Measurements from ENCODE around the gene PCDH18.

PCDH18 gene

DNA sequence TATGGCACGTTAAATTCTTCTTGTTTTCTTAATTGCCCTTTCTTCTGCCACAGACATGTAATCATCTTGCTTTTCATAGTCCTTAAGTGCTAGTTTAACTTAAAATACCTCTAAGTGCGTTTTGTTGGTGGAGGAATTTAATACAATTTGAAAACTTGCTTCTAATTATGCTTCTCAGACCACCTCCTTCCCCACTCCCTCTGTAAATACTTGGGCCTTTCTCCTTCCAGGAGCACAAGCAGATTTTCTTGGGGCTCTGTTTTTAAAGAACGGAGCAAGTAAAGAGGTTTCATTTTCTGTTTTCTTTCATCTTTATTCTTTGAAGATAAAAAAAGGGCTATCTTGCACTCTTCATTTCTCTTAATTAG, 559 bp upstream of the PCDH18 start:
- peak; percentile 62 for DNase-seq (ENCODE audit: low read depth, low spot score)
- TF ChIP-seq, protein P1, sequence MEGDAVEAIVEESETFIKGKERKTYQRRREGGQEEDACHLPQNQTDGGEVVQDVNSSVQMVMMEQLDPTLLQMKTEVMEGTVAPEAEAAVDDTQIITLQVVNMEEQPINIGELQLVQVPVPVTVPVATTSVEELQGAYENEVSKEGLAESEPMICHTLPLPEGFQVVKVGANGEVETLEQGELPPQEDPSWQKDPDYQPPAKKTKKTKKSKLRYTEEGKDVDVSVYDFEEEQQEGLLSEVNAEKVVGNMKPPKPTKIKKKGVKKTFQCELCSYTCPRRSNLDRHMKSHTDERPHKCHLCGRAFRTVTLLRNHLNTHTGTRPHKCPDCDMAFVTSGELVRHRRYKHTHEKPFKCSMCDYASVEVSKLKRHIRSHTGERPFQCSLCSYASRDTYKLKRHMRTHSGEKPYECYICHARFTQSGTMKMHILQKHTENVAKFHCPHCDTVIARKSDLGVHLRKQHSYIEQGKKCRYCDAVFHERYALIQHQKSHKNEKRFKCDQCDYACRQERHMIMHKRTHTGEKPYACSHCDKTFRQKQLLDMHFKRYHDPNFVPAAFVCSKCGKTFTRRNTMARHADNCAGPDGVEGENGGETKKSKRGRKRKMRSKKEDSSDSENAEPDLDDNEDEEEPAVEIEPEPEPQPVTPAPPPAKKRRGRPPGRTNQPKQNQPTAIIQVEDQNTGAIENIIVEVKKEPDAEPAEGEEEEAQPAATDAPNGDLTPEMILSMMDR (IDR thresholded peaks at IDR 0.05; ENCODE audit: low read depth, low read length), result no peak
- H3K4me3 ChIP-seq (ENCODE audit: low read depth, low read length), result peak overlapping the region; percentile 60
- in situ Hi-C loops (cut with HindIII; ENCODE audit: low sequenced_read_pairs), result no loop called here

- peak; percentile 65 for DNase-seq (ENCODE audit: low read depth, low spot score)
- in situ Hi-C loops (cut with HindIII; ENCODE audit: low sequenced_read_pairs), result no loop called here
- peak overlapping the region; percentile 60 for H3K4me3 ChIP-seq (ENCODE audit: low read depth, low read length)
- TF ChIP-seq, protein P1 (IDR thresholded peaks at IDR 0.05; ENCODE audit: low read depth, low read length), result peak; percentile 55
Measured at GRCh38 chr4:137531168-137531985, 917 bp downstream of the PCDH18 start.

DNA sequence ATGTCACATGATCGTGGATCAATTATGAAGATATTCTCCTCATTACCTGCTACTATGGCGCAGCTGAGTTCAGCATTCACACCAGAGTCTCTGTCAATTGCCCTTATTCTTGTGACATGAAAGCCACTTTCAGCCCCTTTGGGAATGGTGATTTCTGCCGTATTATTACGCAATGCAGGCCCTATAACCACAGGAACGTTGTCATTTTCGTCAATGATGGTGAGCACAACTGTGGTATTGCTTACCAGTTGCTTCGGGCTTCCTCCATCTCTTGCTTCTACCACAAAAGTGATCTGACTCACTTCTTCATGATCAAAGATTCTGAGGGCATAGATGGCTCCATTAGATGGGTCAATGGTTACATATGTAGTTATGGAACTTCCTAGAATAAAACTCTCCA, 2.1 kb downstream of the PCDH18 start:
- TF ChIP-seq, protein P1 (IDR thresholded peaks at IDR 0.05; ENCODE audit: low read depth, low read length), result no peak
- DNase-seq (ENCODE audit: low read depth, low spot score), result peak; percentile 42
- H3K4me3 ChIP-seq (ENCODE audit: low read depth, low read length), result peak overlapping the region; percentile 60
- in situ Hi-C loops (cut with HindIII; ENCODE audit: low sequenced_read_pairs), result no loop called here

DNA sequence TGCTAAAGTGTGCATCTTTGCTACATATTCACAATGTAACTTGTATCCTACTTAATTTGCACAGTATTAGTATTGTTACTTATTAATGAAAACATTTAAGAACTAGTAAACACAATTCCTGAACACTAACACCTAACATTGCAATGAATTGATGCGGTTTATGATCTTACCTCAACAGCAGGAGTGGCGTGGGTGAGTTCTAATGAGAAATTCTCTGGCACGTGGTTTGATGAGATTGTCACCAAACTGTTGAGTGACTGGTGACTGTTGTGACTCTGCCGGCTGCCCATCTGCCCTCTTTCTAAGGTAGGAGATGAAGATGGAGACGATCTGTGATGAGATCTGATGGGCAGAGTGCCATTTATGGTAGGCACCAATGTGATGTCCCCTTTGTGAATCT, 2.9 kb downstream of the PCDH18 start:
- peak overlapping the region; percentile 60 for H3K4me3 ChIP-seq (ENCODE audit: low read depth, low read length)
- in situ Hi-C loops (cut with HindIII; ENCODE audit: low sequenced_read_pairs), result no loop called here
- TF ChIP-seq, protein P1 (IDR thresholded peaks at IDR 0.05; ENCODE audit: low read depth, low read length), result no peak
- DNase-seq (ENCODE audit: low read depth, low spot score), result no peak

DNA sequence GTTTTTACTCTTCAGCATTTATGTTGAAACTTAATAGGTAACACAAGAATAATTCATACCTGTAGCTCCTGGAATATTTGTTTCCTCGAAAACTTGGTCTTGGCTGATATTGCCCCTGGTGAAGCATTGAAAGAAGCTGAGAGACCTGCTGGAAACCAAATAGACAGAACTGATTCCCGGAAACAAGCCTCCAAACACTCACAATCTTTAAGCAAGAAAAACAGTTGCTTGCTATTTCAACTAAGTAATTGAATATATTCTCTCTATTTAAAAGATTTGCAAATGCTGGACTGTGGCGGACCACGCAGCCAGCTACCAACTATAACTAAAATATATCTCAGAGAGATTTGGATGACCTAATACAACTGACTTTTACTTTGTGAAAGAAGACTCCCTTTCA, 3.6 kb downstream of the PCDH18 start:
- no peak for DNase-seq (ENCODE audit: low read depth, low spot score)
- TF ChIP-seq, protein P1 (IDR thresholded peaks at IDR 0.05; ENCODE audit: low read depth, low read length), result no peak
- peak overlapping the region; percentile 60 for H3K4me3 ChIP-seq (ENCODE audit: low read depth, low read length)
- in situ Hi-C loops (cut with HindIII; ENCODE audit: low sequenced_read_pairs), result no loop called here

DNA sequence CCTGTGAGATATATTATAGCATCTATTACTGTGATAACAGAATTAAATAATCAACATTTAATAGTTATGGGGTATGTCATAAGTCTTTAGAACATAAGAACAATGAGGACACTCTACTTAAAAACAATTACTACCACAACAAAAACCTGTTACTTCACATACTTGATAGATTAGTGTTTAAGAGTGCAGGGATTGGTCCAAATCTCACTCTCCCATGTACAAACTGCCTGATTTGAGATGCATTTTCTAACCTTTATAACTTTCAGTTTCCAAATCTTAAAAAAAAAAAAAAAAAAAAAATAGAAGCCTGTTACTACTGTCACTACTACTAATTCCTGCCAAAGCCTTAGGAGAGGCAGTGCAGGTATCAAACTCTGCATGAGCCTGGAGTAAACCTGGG, 5.6 kb downstream of the PCDH18 start:
- H3K4me3 ChIP-seq (ENCODE audit: low read depth, low read length), result no peak overlapping the region
- DNase-seq (ENCODE audit: low read depth, low spot score), result no peak
- TF ChIP-seq, protein P1 (IDR thresholded peaks at IDR 0.05; ENCODE audit: low read depth, low read length), result no peak
- in situ Hi-C loops (cut with HindIII; ENCODE audit: low sequenced_read_pairs), result no loop called here

All from astrocyte of the spinal cord (primary cell).